Spleen (tissue), 11 donors: ENCODE measurements around the gene NDNF. TPM values are rescaled to one million over a fixed set of nuclear protein-coding genes. Genes with fewer than 3 reads are reported as not detected.

Experiments used
- DNase-seq: peaks from one replicate; pipeline ENCODE4 v3.0.0-alpha.2; 2020
- H3K27ac ChIP-seq, 8 donors: fragments of 200-600 bp; sonication (generic) in 7 of 8; 1 replicate in 4 of 8; 2 replicates in 4 of 8; pipeline versions ENCODE4 v1.5.0 to v1.8.0; 2016 to 2021; ENCODE audit warnings: inconsistent platforms in 4 of 8, mild to moderate bottlenecking in 4 of 8, moderate library complexity in 1 of 8
- H3K27me3 ChIP-seq, 7 donors: fragments of 200-600 bp; sonication (generic) in 6 of 7; replicated peaks in 1 of 7; 1 replicate in 4 of 7; 2 replicates in 3 of 7; pipeline versions ENCODE4 v1.5.0 to v1.8.0; 2016 to 2021; ENCODE audit warnings: inconsistent platforms in 3 of 7, mild to moderate bottlenecking in 1 of 7
- H3K36me3 ChIP-seq, 6 donors: fragments of 200-600 bp; sonication (generic) in 5 of 6; 1 replicate in 4 of 6; 2 replicates in 2 of 6; pipeline versions ENCODE4 v1.5.0 to v1.8.0; 2016 to 2021; ENCODE audit warnings: inconsistent platforms in 2 of 6
- H3K4me1 ChIP-seq, 6 donors: fragments of 200-600 bp; sonication (generic) in 5 of 6; 1 replicate in 3 of 6; 2 replicates in 3 of 6; pipeline versions ENCODE4 v1.5.0 to v1.8.0; 2016 to 2021; ENCODE audit warnings: inconsistent platforms in 3 of 6
- H3K4me3 ChIP-seq, 8 donors: fragments of 200-600 bp; sonication (generic) in 7 of 8; 1 replicate in 4 of 8; 2 replicates in 4 of 8; pipeline versions ENCODE4 v1.5.0 to v1.8.0; 2016 to 2021; ENCODE audit warnings: inconsistent platforms in 4 of 8, mild to moderate bottlenecking in 4 of 8, moderate library complexity in 2 of 8
- H3K9me3 ChIP-seq, 8 donors: fragments of 200-600 bp; sonication (generic) in 7 of 8; 1 replicate in 4 of 8; 2 replicates in 4 of 8; pipeline versions ENCODE4 v1.5.0 to v1.8.0; 2016 to 2021; ENCODE audit warnings: inconsistent platforms in 4 of 8
- POLR2A ChIP-seq, 3 donors: fragments of 450-650 bp; IDR thresholded peaks; one replicate each; pipeline ENCODE4 v1.5.1; 2017; ENCODE audit warnings: antibody characterized with exemption in 3 of 3, mild to moderate bottlenecking in 1 of 3
- POLR2AphosphoS5 ChIP-seq, 3 donors: sonication (generic); formaldehyde crosslinking; IDR thresholded peaks; one replicate each; pipeline ENCODE4 v1.5.1; 2017; ENCODE audit warnings: antibody characterized with exemption in 3 of 3
- WGBS, 5 donors: extraction: QIAGEN DNeasy Blood & Tissue Kit in 3 of 5; methylation state at CpG; one replicate each; pipeline versions ENCODE4 v1.1.5 to v1.1.7; 2013 to 2018; 5-methylcytosine and 5-hydroxymethylcytosine counted together
- intact Hi-C: fragments of 100-400 bp; cut with DNase I; formaldehyde crosslinking; loops from one replicate; pipeline ENCODE4 v1.15.0; 2023; ENCODE audit warnings: low total_unique reads
- polyA plus RNA-seq, 3 donors: library from polyadenylated mRNA; stranded (reverse); fragments of 200-250 nt; gene quantifications; one replicate each; pipeline ENCODE4 v1.2.1, GENCODE V29; 2013
- total RNA-seq, 7 donors: library from RNA; depleted of rRNA in 3 of 7; stranded (reverse); fragments of >200 nt in 3 of 7; fragmentation: NEBNext Ultra II Directional in 4 of 7; extraction: Animal tissue kit (Norgen Biotek cat#: 25700) in 4 of 7; gene quantifications; one replicate each; pipeline versions ENCODE4 v1.1.0 to v1.2.1, GENCODE V29; 2016 to 2021
- TF ChIP-seq, protein P1 (sequence below), 11 experiments: fragments of 200-600 bp in 7 of 11; fragments of 450-650 bp in 4 of 11; sonication (generic) in 4 of 11; IDR thresholded peaks in 8 of 11; conservative IDR thresholded peaks in 3 of 11; 1 replicate in 7 of 11; 2 replicates in 4 of 11; pipeline versions ENCODE4 v1.4.0 to v1.8.0; 2016 to 2021; ENCODE audit warnings: antibody characterized with exemption in 11 of 11, inconsistent platforms in 4 of 11, mild to moderate bottlenecking in 1 of 11
- donor health status: healthy with polysubstance abuse.
- donor health status: DM: no; HTN: no; CAD: no; lungs with moderate emphysema.
- donor health status: DM: no; HTN: no; CAD: no.
- donor health status: Bipolar disorder and iron deficiency.
- donor health status: healthy.
- donor health status: DM: no; HTN: no; CAD: no.
- donor health status: DM: yes; HTN: yes; CAD: no.

The NDNF gene
- total and polyA plus RNA-seq, 10 donors: 0.03 to 0.82 (median 0.20) TPM; not detected in 3

DNA sequence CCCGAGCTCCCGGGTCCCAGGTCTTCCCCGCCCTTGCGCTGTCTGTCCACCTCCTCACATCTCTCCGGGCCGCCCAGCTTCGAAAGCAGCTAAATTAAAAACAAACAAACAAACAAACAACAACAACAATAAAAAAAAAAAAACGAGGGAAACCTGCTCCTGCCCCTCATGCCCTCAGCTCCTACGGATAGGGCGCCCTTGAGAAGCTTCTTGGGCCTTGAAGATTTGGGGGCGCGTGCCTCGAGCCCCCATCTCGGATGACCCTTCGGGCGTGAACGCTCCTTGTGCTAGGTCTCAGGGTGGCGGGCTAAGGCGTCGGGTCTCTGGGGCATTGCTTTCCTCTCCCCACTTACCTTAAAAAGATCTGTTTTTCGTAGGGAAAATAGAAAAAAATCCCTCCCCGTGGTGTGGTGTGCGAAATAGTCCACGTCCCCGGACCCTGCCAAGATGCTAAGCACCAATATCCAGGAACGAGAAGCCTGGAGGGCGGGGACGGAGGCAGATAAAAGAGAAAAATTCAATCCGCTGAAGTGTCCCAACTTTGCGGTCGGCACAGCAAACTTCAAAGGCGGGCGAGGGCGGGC lies 603 bp downstream of the NDNF start:
- Histone ChIP-seq H3K4me1 (peaks cover 4 to 31% (median 23%) of the 10 kb centered on the region in 6 donors), H3K27ac (no peak overlapping the region), H3K36me3 (no peaks in the 10 kb centered on the region), H3K27me3 (peaks cover 0 to 88% (median 47%) of the 10 kb centered on the region in 7 donors), H3K9me3 (no peaks in the 10 kb centered on the region), H3K4me3 (peak overlapping the region; percentile 10 to 73 (median 46))
- intact Hi-C loops: no loop called here
- 1 to 5% (median 3%) methylated on average over 34 of the region's 34 CpGs for WGBS, 5 donors
- no peak for DNase-seq
- TF ChIP-seq POLR2A (IDR thresholded peaks at IDR 0.05) (no peak), POLR2AphosphoS5 (IDR thresholded peaks at IDR 0.05) (no peak)
- TF ChIP-seq, protein P1, sequence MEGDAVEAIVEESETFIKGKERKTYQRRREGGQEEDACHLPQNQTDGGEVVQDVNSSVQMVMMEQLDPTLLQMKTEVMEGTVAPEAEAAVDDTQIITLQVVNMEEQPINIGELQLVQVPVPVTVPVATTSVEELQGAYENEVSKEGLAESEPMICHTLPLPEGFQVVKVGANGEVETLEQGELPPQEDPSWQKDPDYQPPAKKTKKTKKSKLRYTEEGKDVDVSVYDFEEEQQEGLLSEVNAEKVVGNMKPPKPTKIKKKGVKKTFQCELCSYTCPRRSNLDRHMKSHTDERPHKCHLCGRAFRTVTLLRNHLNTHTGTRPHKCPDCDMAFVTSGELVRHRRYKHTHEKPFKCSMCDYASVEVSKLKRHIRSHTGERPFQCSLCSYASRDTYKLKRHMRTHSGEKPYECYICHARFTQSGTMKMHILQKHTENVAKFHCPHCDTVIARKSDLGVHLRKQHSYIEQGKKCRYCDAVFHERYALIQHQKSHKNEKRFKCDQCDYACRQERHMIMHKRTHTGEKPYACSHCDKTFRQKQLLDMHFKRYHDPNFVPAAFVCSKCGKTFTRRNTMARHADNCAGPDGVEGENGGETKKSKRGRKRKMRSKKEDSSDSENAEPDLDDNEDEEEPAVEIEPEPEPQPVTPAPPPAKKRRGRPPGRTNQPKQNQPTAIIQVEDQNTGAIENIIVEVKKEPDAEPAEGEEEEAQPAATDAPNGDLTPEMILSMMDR (IDR thresholded peaks at IDR 0.05 in 8 of 11, conservative IDR thresholded peaks at IDR 0.05 in 3 of 11): no peak

DNA sequence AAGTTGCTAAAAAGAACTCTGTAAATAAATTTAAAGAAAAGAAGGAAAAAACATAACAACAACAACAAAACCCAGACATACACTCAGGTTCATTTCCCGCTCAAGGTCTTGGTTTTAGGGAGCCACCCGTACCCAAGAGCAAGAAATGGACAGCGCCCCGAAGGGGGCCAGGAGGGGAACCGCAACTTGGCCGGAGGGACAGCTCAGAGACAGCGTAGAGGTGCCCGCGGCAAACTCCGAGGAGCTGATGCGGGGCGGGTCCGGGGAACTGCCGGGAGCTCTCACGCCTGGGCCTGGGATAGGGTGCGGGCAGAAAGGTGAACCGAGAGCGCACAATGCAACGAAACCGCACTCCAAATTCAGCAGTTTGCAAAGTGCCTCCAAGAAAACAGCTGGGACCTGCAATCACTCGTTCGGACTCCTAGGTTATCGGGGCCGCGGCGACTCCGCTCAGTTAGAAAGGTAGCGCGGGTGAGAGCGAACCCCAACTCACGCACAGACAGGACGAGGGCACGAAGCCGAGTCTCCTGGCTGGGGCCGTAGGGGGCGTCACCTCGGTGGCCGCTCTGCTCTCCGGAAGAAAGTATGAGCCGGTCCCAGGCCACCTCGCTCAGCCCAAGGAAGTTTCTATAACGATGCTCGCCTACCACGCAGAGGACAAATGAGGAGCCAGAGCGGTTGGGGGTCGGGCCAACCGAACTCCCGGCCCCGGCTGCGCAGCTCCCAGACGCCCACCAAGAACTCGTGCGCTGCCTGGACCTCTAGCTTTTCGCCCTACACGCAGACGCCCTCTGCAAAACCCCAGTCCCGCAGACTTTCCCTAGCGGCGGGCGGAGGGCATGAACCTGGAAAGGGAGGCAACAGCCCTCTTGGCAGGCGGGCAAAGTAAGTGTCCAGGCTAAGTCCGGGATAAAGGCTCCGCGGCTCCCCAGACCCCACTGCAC lies 1.4 kb downstream of the NDNF start:
- TF ChIP-seq POLR2AphosphoS5 (IDR thresholded peaks at IDR 0.05) (no peak), POLR2A (IDR thresholded peaks at IDR 0.05) (no peak)
- TF ChIP-seq, protein P1 (IDR thresholded peaks at IDR 0.05 in 8 of 11, conservative IDR thresholded peaks at IDR 0.05 in 3 of 11): no peak
- intact Hi-C loops: no loop called here
- Histone ChIP-seq H3K27ac (no peak overlapping the region), H3K27me3 (peaks cover 0 to 93% (median 47%) of the 10 kb centered on the region in 7 donors), H3K9me3 (no peaks in the 10 kb centered on the region), H3K4me3 (peak overlapping the region in 7 of 8 donors; percentile 28 to 73 (median 46)), H3K36me3 (no peaks in the 10 kb centered on the region), H3K4me1 (peaks cover 4 to 31% (median 23%) of the 10 kb centered on the region in 6 donors)
- WGBS, 5 donors: 3 to 8% (median 5%) methylated on average over 47 to 64 of the region's 64 CpGs
- DNase-seq: no peak

DNA sequence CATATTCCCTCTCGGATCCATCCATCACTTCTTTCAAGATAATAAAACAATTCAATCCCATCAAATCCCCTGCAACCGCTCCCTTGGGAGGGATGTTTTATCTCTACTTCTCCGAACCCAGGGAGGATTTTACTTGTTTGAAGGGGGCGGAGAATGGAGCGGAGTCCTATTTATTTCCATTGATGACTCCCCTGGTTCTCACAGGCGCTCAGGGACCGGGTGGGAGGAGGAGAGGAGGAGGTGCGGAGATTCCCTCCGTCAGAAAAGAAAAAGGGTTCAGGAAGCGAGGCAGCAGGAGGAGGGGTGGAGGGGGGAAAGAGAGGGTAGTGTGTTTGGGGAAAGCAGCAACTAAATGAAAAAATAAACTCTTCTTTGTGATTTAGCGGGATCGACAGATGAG lies 2.1 kb downstream of the NDNF start:
- DNase-seq: no peak
- no peaks in the 10 kb centered on the region for H3K9me3 ChIP-seq
- peaks cover 4 to 31% (median 23%) of the 10 kb centered on the region in 6 donors for H3K4me1 ChIP-seq
- no peaks in the 10 kb centered on the region for H3K36me3 ChIP-seq
- intact Hi-C loops: no loop called here
- 53 to 68% (median 61%) methylated on average over 12 of the region's 12 CpGs for WGBS, 5 donors
- H3K27me3 ChIP-seq: peaks cover 0 to 92% (median 47%) of the 10 kb centered on the region in 7 donors
- H3K27ac ChIP-seq: no peak overlapping the region
- peak overlapping the region in 1 of 8 donors; percentile 46 for H3K4me3 ChIP-seq
- TF ChIP-seq POLR2A (IDR thresholded peaks at IDR 0.05) (no peak), POLR2AphosphoS5 (IDR thresholded peaks at IDR 0.05) (no peak)
- TF ChIP-seq, protein P1 (IDR thresholded peaks at IDR 0.05 in 8 of 11, conservative IDR thresholded peaks at IDR 0.05 in 3 of 11): no peak

DNA sequence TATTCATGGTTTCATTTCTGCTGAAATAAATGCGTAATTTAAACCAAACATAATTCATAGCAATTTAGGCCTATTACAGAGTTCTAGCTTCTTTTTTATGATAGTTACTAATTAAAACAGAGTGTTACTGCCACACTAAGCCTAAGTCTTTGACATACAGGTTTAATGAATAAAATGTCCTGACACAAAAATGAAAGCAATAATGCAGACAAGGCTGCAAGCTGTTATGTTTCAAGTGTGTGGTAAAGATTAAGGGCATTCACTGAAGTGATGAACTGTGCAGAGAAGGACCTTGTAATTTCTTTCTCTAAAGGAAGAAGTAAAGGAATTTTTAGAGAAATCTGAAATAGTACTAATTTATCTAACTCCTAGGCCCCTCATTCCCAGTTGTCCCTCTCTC lies 2.9 kb downstream of the NDNF start:
- intact Hi-C loops: no loop called here
- H3K4me3 ChIP-seq: no peak overlapping the region

More for the DNA sequence above, 2.9 kb downstream of the NDNF start:
- H3K27ac ChIP-seq: no peak overlapping the region
- 79 to 95% (median 89%) methylated on average over 1 of the region's 1 CpG for WGBS, 5 donors
- no peaks in the 10 kb centered on the region for H3K9me3 ChIP-seq
- no peaks in the 10 kb centered on the region for H3K36me3 ChIP-seq
- H3K4me1 ChIP-seq: peaks cover 4 to 31% (median 23%) of the 10 kb centered on the region in 6 donors
- DNase-seq: no peak
- TF ChIP-seq, protein P1 (IDR thresholded peaks at IDR 0.05 in 8 of 11, conservative IDR thresholded peaks at IDR 0.05 in 3 of 11): no peak
- TF ChIP-seq POLR2AphosphoS5 (IDR thresholded peaks at IDR 0.05) (no peak), POLR2A (IDR thresholded peaks at IDR 0.05) (no peak)
- peaks cover 0 to 91% (median 42%) of the 10 kb centered on the region in 7 donors for H3K27me3 ChIP-seq
